ENCODE data around the gene MAG.

DNA sequence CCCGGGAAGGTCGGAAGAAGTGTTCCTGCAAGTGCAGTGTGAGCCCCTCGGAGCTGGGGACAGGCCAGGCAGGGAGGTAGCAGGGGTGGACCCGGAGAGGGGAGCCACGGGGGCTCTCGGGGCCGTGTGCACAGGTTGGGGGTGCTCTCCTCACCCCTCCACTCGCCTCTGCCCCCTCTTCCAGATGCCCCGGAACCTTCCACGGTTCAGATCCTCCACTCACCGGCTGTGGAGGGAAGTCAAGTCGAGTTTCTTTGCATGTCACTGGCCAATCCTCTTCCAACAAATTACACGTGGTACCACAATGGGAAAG lies 46.0 kb downstream of the MAG start:
- TF ChIP-seq, protein P1, sequence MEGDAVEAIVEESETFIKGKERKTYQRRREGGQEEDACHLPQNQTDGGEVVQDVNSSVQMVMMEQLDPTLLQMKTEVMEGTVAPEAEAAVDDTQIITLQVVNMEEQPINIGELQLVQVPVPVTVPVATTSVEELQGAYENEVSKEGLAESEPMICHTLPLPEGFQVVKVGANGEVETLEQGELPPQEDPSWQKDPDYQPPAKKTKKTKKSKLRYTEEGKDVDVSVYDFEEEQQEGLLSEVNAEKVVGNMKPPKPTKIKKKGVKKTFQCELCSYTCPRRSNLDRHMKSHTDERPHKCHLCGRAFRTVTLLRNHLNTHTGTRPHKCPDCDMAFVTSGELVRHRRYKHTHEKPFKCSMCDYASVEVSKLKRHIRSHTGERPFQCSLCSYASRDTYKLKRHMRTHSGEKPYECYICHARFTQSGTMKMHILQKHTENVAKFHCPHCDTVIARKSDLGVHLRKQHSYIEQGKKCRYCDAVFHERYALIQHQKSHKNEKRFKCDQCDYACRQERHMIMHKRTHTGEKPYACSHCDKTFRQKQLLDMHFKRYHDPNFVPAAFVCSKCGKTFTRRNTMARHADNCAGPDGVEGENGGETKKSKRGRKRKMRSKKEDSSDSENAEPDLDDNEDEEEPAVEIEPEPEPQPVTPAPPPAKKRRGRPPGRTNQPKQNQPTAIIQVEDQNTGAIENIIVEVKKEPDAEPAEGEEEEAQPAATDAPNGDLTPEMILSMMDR (IDR thresholded peaks at IDR 0.05) = no peak
- no peak for TF ChIP-seq POLR2A (IDR thresholded peaks at IDR 0.05)

Measured in body of pancreas (tissue), 4 donors.